WERI-Rb-1 (cell line): ENCODE data around the gene CPA4.

Source experiments
- DNase-seq: peaks from one replicate; pipeline ENCODE4 v3.0.0-alpha.2; 2020
- H3K27ac ChIP-seq: fragments of 250-450 bp; sonication (Bioruptor Pico); 2 replicates; pipeline ENCODE4 v1.5.1; 2020; ENCODE audit warnings: mild to moderate bottlenecking, moderate library complexity
- H3K27me3 ChIP-seq: fragments of 250-450 bp; sonication (Bioruptor Pico); 2 replicates; pipeline ENCODE4 v1.5.1; 2021; ENCODE audit warnings: mild to moderate bottlenecking, low read depth, moderate library complexity; ENCODE audit not compliant: insufficient read depth, severe bottlenecking
- H3K36me3 ChIP-seq: fragments of 250-450 bp; sonication (Bioruptor Pico); 2 replicates; pipeline ENCODE4 v1.5.1; 2020; ENCODE audit warnings: mild to moderate bottlenecking, moderate library complexity
- H3K4me3 ChIP-seq: 2 replicates; pipeline ENCODE4 v1.5.1; 2011; ENCODE audit warnings: low read depth, mild to moderate bottlenecking, control low read depth, low read length
- H3K9me3 ChIP-seq: fragments of 250-450 bp; sonication (Bioruptor Pico); 2 replicates; pipeline ENCODE4 v1.5.1; 2021; ENCODE audit warnings: mild to moderate bottlenecking, moderate library complexity; ENCODE audit not compliant: severe bottlenecking
- CTCF ChIP-seq: IDR thresholded peaks from 2 replicates; pipeline ENCODE4 v1.5.1; 2011; ENCODE audit warnings: low read depth, mild to moderate bottlenecking, control low read depth, inconsistent platforms, low read length

The CPA4 gene

DNA sequence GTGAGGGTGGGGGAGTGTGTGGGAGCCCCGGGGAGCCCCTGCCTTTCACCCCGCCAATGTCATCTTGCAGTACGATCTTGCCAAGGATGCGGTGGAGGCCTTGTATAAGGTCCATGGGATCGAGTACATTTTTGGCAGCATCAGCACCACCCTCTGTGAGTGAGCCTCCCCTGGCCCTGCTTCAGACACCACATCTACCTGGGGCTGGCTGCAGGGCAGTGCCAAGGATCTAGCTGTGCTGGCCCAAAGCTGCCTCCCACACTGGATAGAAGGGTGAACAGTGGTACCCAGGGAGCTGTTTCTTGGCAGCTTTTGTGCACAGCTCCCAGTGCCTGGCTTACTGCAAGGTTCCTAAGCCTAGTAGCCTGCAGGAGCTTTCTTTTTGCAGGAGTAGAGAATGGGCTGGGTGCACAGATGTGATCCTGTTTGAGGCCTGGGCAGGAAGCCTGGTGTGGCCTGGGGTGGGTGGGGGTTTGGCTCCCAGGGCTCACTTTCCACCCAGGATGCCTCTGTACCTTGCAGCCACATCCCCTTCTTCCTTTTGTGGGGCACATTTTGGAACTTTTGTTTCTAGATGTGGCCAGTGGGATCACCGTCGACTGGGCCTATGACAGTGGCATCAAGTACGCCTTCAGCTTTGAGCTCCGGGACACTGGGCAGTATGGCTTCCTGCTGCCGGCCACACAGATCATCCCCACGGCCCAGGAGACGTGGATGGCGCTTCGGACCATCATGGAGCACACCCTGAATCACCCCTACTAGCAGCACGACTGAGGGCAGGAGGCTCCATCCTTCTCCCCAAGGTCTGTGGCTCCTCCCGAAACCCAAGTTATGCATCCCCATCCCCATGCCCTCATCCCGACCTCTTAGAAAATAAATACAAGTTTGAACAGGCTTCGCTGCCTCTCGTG lies 75.1 kb downstream of the CPA4 start:
- no peaks in the 10 kb centered on the region for H3K9me3 ChIP-seq
- no peak for DNase-seq
- H3K36me3 ChIP-seq = no peaks in the 10 kb centered on the region
- H3K27ac ChIP-seq = no peak overlapping the region
- H3K4me3 ChIP-seq = no peak overlapping the region
- no peaks in the 10 kb centered on the region for H3K27me3 ChIP-seq
- no peak for TF ChIP-seq CTCF

DNA sequence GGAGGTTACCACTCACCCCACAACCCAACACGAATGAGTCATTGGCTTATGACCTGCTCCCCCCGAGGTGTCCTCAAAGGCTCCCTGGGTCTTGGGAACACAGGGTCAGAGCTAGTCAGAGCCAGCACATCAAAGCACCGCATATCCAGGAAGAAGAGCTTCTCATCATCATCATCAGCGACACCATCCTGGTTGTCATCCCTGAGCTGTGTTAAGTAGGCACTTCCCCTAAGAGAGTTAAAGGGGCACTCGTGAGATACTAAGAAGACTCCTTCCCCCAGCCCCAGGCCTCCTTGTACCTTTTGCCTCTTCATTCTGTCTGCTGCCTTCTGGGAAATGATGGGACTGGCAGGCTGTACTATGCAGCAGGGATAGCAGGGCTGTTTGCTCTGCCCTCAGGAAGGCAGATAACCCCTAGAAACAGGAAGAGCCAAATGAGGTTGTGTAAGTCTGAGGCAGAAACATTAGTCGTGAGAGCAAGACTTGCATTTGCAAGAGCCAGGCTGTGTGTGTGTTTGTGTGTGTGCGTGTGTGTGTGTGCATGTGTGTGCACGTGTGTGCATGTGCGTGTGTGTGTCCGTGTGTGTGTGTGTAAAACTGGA lies 76.2 kb downstream of the CPA4 start:
- no peak for DNase-seq
- TF ChIP-seq CTCF = no peak
- H3K27me3 ChIP-seq = no peaks in the 10 kb centered on the region
- no peak overlapping the region for H3K27ac ChIP-seq
- H3K36me3 ChIP-seq = no peaks in the 10 kb centered on the region
- H3K4me3 ChIP-seq = no peak overlapping the region
- no peaks in the 10 kb centered on the region for H3K9me3 ChIP-seq

DNA sequence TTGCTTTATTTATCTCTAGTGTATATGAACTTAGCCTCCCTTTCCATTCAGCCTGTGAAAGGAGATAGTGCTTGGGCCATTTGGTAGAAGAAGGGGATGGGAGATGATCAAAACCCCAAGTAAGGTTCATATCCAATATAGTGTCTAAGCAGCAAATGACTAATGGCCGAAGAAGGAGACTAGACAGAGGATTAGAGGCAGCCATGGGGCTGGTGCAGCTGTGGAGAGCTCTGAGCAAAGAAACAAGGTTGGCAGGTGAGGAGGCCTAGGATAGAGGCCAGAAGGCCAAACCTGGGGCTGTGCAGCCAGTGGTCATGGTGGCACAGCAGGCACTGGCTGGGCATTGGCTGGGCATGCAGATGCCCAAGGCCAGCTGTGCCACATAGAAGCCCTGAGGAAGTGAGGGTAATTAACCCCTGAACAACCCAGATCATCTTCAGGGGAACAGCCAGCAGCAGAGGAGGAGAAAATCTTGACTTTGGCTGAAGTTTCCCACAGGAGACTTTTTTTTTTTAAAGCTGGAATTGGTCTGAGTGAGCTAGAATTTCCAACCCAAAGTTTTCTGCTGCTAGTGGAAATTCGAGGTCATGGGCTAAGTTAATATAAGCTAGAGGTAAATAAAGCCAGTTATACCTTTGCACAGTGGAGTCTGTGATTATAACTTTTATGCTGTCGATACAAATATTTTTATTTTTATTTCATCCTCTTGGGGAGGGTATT lies 77.0 kb downstream of the CPA4 start:
- no peaks in the 10 kb centered on the region for H3K36me3 ChIP-seq
- no peak for DNase-seq
- no peaks in the 10 kb centered on the region for H3K9me3 ChIP-seq
- TF ChIP-seq CTCF = no peak
- no peaks in the 10 kb centered on the region for H3K27me3 ChIP-seq
- no peak overlapping the region for H3K4me3 ChIP-seq
- no peak overlapping the region for H3K27ac ChIP-seq

- Histone ChIP-seq H3K4me3 (no peak overlapping the region), H3K36me3 (no peaks in the 10 kb centered on the region), H3K27ac (no peak overlapping the region), H3K9me3 (no peaks in the 10 kb centered on the region), H3K27me3 (no peaks in the 10 kb centered on the region)
- no peak for DNase-seq
- TF ChIP-seq CTCF = no peak
Measured at GRCh38 chr7:130371046-130371445, 78.1 kb downstream of the CPA4 start.

DNA sequence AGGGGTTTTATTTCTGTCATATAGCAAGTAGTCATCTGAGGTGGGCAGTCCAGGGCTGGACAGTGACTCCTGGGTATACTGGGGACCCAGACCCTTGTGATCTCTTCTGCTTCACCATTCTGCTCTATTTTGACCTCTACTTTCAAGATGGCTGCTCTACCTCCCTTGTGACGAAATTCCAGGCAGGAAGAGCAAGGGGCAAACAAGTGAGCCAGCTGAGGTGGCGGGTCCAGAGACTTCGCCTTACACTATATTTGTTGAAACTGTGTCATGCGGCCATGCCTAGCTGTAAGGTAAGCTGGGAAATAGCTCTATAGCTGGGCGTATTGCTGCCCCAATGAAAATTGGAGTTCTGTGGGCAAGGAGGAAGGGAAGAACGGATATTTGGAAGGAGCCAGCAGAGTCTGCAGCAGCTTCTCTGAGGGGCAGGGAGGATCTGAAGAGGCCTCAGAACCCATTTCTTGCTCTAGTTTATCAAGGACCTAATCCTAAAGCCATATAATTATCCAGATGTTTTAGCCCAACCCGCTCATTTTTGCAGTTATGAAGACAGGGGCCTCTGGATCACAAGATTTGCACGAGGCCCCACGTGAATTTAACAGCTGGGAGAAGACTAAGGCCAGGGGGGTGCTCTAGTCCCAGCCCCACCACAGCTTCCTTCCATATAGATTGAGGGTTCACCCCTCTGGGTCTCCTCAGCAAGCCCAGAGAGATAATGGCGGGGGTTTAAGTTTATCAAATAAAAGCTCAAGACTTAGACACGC lies 79.6 kb downstream of the CPA4 start:
- Histone ChIP-seq H3K36me3 (no peaks in the 10 kb centered on the region), H3K9me3 (peaks cover 3% of the 10 kb centered on the region), H3K4me3 (no peak overlapping the region), H3K27ac (no peak overlapping the region), H3K27me3 (no peaks in the 10 kb centered on the region)
- DNase-seq = no peak
- TF ChIP-seq CTCF = no peak
